Endodermal cell (in vitro differentiated cells): Measurements from ENCODE around the gene DNPH1. TPM values are rescaled to one million over a fixed set of nuclear protein-coding genes. Genes with fewer than 3 reads are reported as not detected.

Experiments used
- DNase-seq: peaks from one replicate; pipeline ENCODE4 v3.0.0-alpha.2; 2017
- H3K27ac ChIP-seq: 2 replicates; pipeline ENCODE4 v1.5.1; 2013; ENCODE audit warnings: mild to moderate bottlenecking, low read depth, low read length, moderate library complexity
- H3K27me3 ChIP-seq: 2 replicates; pipeline ENCODE4 v1.6.1; 2013; ENCODE audit warnings: mild to moderate bottlenecking, low read length, moderate library complexity; ENCODE audit not compliant: insufficient read depth, control insufficient read depth, poor library complexity, severe bottlenecking
- H3K36me3 ChIP-seq: 2 replicates; pipeline ENCODE4 v1.7.0; 2013; ENCODE audit warnings: mild to moderate bottlenecking, low read length, moderate library complexity; ENCODE audit not compliant: control insufficient read depth, insufficient read depth
- H3K4me1 ChIP-seq: one replicate; pipeline ENCODE4 v1.7.0; 2013; ENCODE audit warnings: low read length; ENCODE audit not compliant: control insufficient read depth, insufficient read depth
- H3K4me3 ChIP-seq: 2 replicates; pipeline ENCODE4 v1.5.1; 2013; ENCODE audit warnings: mild to moderate bottlenecking, low read length, moderate library complexity
- H3K9ac ChIP-seq: 2 replicates; pipeline ENCODE4 v1.6.1; 2013; ENCODE audit warnings: mild to moderate bottlenecking, low read length, moderate library complexity; ENCODE audit not compliant: poor library complexity, severe bottlenecking; ENCODE audit errors: extremely low read depth
- H3K9me3 ChIP-seq: 2 replicates; pipeline ENCODE4 v1.6.1; 2013; ENCODE audit warnings: mild to moderate bottlenecking, low read length, moderate library complexity; ENCODE audit not compliant: control insufficient read depth
- H3K27ac Mint-ChIP-seq: 2 replicates; pipeline ENCODE4 v1.8.0; 2020; ENCODE audit warnings: mixed read lengths
- H3K27me3 Mint-ChIP-seq: 2 replicates; pipeline ENCODE4 v1.8.0; 2021; ENCODE audit warnings: mild to moderate bottlenecking, mixed read lengths; ENCODE audit not compliant: insufficient read depth
- H3K36me3 Mint-ChIP-seq: 2 replicates; pipeline ENCODE4 v1.8.0; 2020; ENCODE audit warnings: low read depth, mixed read lengths
- H3K4me1 Mint-ChIP-seq: 2 replicates; pipeline ENCODE4 v1.8.0; 2020; ENCODE audit warnings: mixed read lengths
- H3K4me3 Mint-ChIP-seq: 2 replicates; pipeline ENCODE4 v1.8.0; 2020; ENCODE audit warnings: mild to moderate bottlenecking, moderate library complexity, mixed read lengths
- H3K9me3 Mint-ChIP-seq: 2 replicates; pipeline ENCODE4 v1.8.0; 2020; ENCODE audit warnings: mild to moderate bottlenecking, mixed read lengths
- CTCF ChIP-seq: fragments of 200-600 bp; sonication (generic); conservative IDR thresholded peaks from 2 replicates; pipeline ENCODE4 v1.5.0; 2021; ENCODE audit warnings: antibody characterized with exemption, mild to moderate bottlenecking
- WGBS, 2 experiments: methylation state at CpG; one replicate each; pipeline versions ENCODE4 v1.1.5 to v1.1.7; 2013; ENCODE audit warnings: missing lambda C conversion rate in 2 of 2, mixed read lengths in 1 of 2; ENCODE audit not compliant: insufficient coverage in 1 of 2, insufficient read length in 1 of 2; 5-methylcytosine and 5-hydroxymethylcytosine counted together
- total RNA-seq, 2 donors: library from RNA; stranded (reverse); fragmentation: NEBNext Ultra II Directional in 1 of 2; extraction: Animal tissue kit (Norgen Biotek cat#: 25700) in 1 of 2; gene quantifications; 2 replicates in 1 of 2; 3 replicates in 1 of 2; pipeline ENCODE4 v1.2.1, GENCODE V29; 2021

Gene DNPH1
- total RNA-seq, 2 donors from 2014 or later: 48.2 to 66.5 TPM

GRCh38 chr6:43240950-43241349 lies 11.7 kb upstream of the DNPH1 start:
- peaks cover 88% of the 10 kb centered on the region for H3K27me3 ChIP-seq
- Mint-ChIP-seq H3K4me1 (no peaks in the 10 kb centered on the region), H3K9me3 (peaks cover 2% of the 10 kb centered on the region), H3K27ac (no peak overlapping the region), H3K27me3 (peaks cover 19% of the 10 kb centered on the region), H3K36me3 (no peaks in the 10 kb centered on the region), H3K4me3 (no peak overlapping the region)
- H3K27ac ChIP-seq: no peak overlapping the region
- 90 to 92% methylated on average over 1 of the region's 1 CpG for WGBS, 2 experiments
- H3K9ac ChIP-seq: no peak overlapping the region
- H3K4me1 ChIP-seq: no peaks in the 10 kb centered on the region
- no peaks in the 10 kb centered on the region for H3K36me3 ChIP-seq
- no peak for DNase-seq
- no peaks in the 10 kb centered on the region for H3K9me3 ChIP-seq
- no peak for TF ChIP-seq CTCF
- no peak overlapping the region for H3K4me3 ChIP-seq

DNA sequence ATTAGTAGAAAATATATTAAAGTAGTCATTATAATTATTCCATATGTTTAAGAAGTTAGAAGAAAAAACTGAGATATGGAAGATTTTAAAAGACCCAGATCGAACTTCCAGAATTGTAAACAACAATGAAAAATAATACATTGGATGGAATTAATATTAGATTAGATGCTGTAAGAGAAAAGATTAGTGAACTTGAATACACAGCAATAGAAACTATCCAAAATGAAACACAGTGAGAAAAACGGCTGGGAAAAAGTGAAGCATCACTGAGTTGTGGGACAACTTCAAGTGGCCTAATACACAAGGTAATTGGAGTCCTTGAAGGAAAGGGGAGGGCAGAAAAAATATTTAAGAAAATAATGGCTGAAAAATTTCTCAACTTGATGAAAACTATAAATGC lies 9.8 kb upstream of the DNPH1 start:
- no peaks in the 10 kb centered on the region for H3K36me3 ChIP-seq
- no peak overlapping the region for H3K9ac ChIP-seq
- Mint-ChIP-seq H3K4me1 (no peaks in the 10 kb centered on the region), H3K9me3 (peaks cover 2% of the 10 kb centered on the region), H3K4me3 (no peak overlapping the region), H3K27me3 (peaks cover 23% of the 10 kb centered on the region), H3K27ac (no peak overlapping the region), H3K36me3 (no peaks in the 10 kb centered on the region)
- no peak for DNase-seq
- H3K27me3 ChIP-seq: peaks cover 69% of the 10 kb centered on the region
- H3K9me3 ChIP-seq: no peaks in the 10 kb centered on the region
- no peaks in the 10 kb centered on the region for H3K4me1 ChIP-seq
- 88% methylated on average over 2 of the region's 2 CpGs; no CpG with 5 or more reads in 1 of the 2 experiments for WGBS, 2 experiments
- H3K27ac ChIP-seq: no peak overlapping the region
- no peak for TF ChIP-seq CTCF
- no peak overlapping the region for H3K4me3 ChIP-seq

GRCh38 chr6:43235841-43236240 lies 6.6 kb upstream of the DNPH1 start:
- WGBS, 2 experiments: 57% methylated on average over 1 of the region's 2 CpGs; no CpG with 5 or more reads in 1 of the 2 experiments
- Histone ChIP-seq H3K9me3 (no peaks in the 10 kb centered on the region), H3K4me1 (no peaks in the 10 kb centered on the region), H3K27me3 (peaks cover 55% of the 10 kb centered on the region), H3K9ac (no peak overlapping the region), H3K27ac (no peak overlapping the region), H3K36me3 (no peaks in the 10 kb centered on the region), H3K4me3 (no peak overlapping the region)
- Mint-ChIP-seq H3K4me3 (no peak overlapping the region), H3K27me3 (peaks cover 48% of the 10 kb centered on the region), H3K4me1 (no peaks in the 10 kb centered on the region), H3K27ac (no peak overlapping the region), H3K36me3 (no peaks in the 10 kb centered on the region), H3K9me3 (peaks cover 2% of the 10 kb centered on the region)
- DNase-seq: no peak
- TF ChIP-seq CTCF: no peak
